Stomach (tissue), 9 donors: ENCODE results near the gene EYA2. TPM values are rescaled to one million over a fixed set of nuclear protein-coding genes. Genes with fewer than 3 reads are reported as not detected.

ENCODE experiments used
- DNase-seq, 2 donors: peaks; one replicate each; pipeline versions ENCODE4 v3.0.0 to v3.0.0-alpha.2; 2013 to 2019
- H3K27ac ChIP-seq, 5 donors: fragments of 200-600 bp in 4 of 5; sonication (generic) in 4 of 5; one replicate each; pipeline ENCODE4 v1.5.1; 2013 to 2019; ENCODE audit warnings: mild to moderate bottlenecking in 1 of 5, moderate library complexity in 1 of 5
- H3K27me3 ChIP-seq, 3 donors: fragments of 200-600 bp; sonication (generic); one replicate each; pipeline ENCODE4 v1.5.1; 2017 to 2019; ENCODE audit warnings: mixed run types in 1 of 3
- H3K36me3 ChIP-seq, 4 donors: fragments of 200-600 bp; sonication (generic); 1 replicate in 3 of 4; 2 replicates in 1 of 4; pipeline ENCODE4 v1.5.1; 2016 to 2019
- H3K4me1 ChIP-seq, 4 donors: fragments of 200-600 bp; sonication (generic); one replicate each; pipeline ENCODE4 v1.5.1; 2016 to 2019
- H3K4me3 ChIP-seq, 4 donors: fragments of 200-600 bp; sonication (generic) in 3 of 4; one replicate each; pipeline ENCODE4 v1.5.1; 2016 to 2019; ENCODE audit warnings: mild to moderate bottlenecking in 1 of 4
- H3K9me3 ChIP-seq, 4 donors: fragments of 200-600 bp; sonication (generic); one replicate each; pipeline ENCODE4 v1.5.1; 2016 to 2019
- CTCF ChIP-seq, 7 experiments: fragments of 450-650 bp in 4 of 7; fragments of 200-600 bp in 3 of 7; sonication (generic) in 3 of 7; IDR thresholded peaks; one replicate each; pipeline ENCODE4 v1.5.1; 2016 to 2019; ENCODE audit warnings: antibody characterized with exemption in 7 of 7, control low read depth in 2 of 7, mild to moderate bottlenecking in 1 of 7
- EP300 ChIP-seq: sonication (generic); formaldehyde crosslinking; IDR thresholded peaks from one replicate; pipeline ENCODE4 v1.6.1; 2017; ENCODE audit warnings: antibody characterized with exemption
- POLR2A ChIP-seq, 4 donors: fragments of 450-650 bp; IDR thresholded peaks; one replicate each; pipeline ENCODE4 v1.6.1; 2016; ENCODE audit warnings: antibody characterized with exemption in 4 of 4, control low read depth in 2 of 4, mild to moderate bottlenecking in 1 of 4, moderate library complexity in 1 of 4
- POLR2AphosphoS5 ChIP-seq, 3 donors: sonication (generic); formaldehyde crosslinking; IDR thresholded peaks; one replicate each; pipeline ENCODE4 v1.6.1; 2016; ENCODE audit warnings: antibody characterized with exemption in 3 of 3
- WGBS, 5 donors: extraction: QIAGEN DNeasy Blood & Tissue Kit in 3 of 5; methylation state at CpG; one replicate each; pipeline versions ENCODE4 v1.1.5 to v1.1.7; 2013 to 2018; 5-methylcytosine and 5-hydroxymethylcytosine counted together
- intact Hi-C: fragments of 100-400 bp; cut with DNase I; formaldehyde crosslinking; loops from one replicate; pipeline ENCODE4 v1.15.1; 2023; ENCODE audit warnings: low total_unique reads
- polyA plus RNA-seq, 3 donors: library from polyadenylated mRNA; stranded (reverse); fragments of 200-250 nt; gene quantifications; one replicate each; pipeline ENCODE4 v1.2.3, GENCODE V29; 2013
- total RNA-seq, 5 donors: library from RNA; depleted of rRNA; stranded (reverse); fragments of >200 nt; gene quantifications; one replicate each; pipeline versions ENCODE4 v1.1.0 to v1.2.3, GENCODE V29; 2014 to 2016
- donor health status: healthy with polysubstance abuse.
- donor health status: Bipolar disorder and iron deficiency.
- donor health status: healthy.

EYA2 gene
- total and polyA plus RNA-seq, 8 donors: 1.8 to 86.2 (median 5.5) TPM

GRCh38 chr20:47227576-47227975, 332.9 kb downstream of the EYA2 start:
- no peaks in the 10 kb centered on the region for H3K9me3 ChIP-seq
- no peaks in the 10 kb centered on the region for H3K4me1 ChIP-seq
- no peak overlapping the region for H3K4me3 ChIP-seq
- no peak for DNase-seq
- H3K27ac ChIP-seq: no peak overlapping the region
- intact Hi-C loops: no loop called here
- WGBS, 5 donors: 78 to 87% (median 81%) methylated on average over 9 of the region's 9 CpGs
- H3K36me3 ChIP-seq: peaks cover 67 to 100% (median 97%) of the 10 kb centered on the region in 4 donors
- H3K27me3 ChIP-seq: no peaks in the 10 kb centered on the region
- TF ChIP-seq POLR2A (IDR thresholded peaks at IDR 0.05) (no peak), POLR2AphosphoS5 (IDR thresholded peaks at IDR 0.05) (no peak), CTCF (IDR thresholded peaks at IDR 0.05) (no peak), EP300 (no peak)

- Histone ChIP-seq H3K4me1 (no peaks in the 10 kb centered on the region), H3K27me3 (no peaks in the 10 kb centered on the region), H3K4me3 (no peak overlapping the region), H3K27ac (no peak overlapping the region), H3K9me3 (no peaks in the 10 kb centered on the region), H3K36me3 (peaks cover 61 to 99% (median 96%) of the 10 kb centered on the region in 4 donors)
- intact Hi-C loops: no loop called here
- DNase-seq: no peak
- WGBS, 5 donors: 60 to 74% (median 71%) methylated on average over 5 of the region's 5 CpGs
- TF ChIP-seq EP300 (no peak), POLR2AphosphoS5 (IDR thresholded peaks at IDR 0.05) (no peak), POLR2A (IDR thresholded peaks at IDR 0.05) (no peak), CTCF (IDR thresholded peaks at IDR 0.05) (no peak)
Measured at GRCh38 chr20:47228654-47229053, 334.0 kb downstream of the EYA2 start.

GRCh38 chr20:47230811-47231256, 336.2 kb downstream of the EYA2 start:
- H3K4me1 ChIP-seq: no peaks in the 10 kb centered on the region
- TF ChIP-seq POLR2AphosphoS5 (IDR thresholded peaks at IDR 0.05) (no peak), EP300 (no peak), POLR2A (IDR thresholded peaks at IDR 0.05) (no peak), CTCF (IDR thresholded peaks at IDR 0.05) (no peak)
- WGBS, 5 donors: 97 to 98% (median 98%) methylated on average over 8 of the region's 8 CpGs
- H3K27me3 ChIP-seq: no peaks in the 10 kb centered on the region
- peaks cover 67 to 99% (median 96%) of the 10 kb centered on the region in 4 donors for H3K36me3 ChIP-seq
- H3K4me3 ChIP-seq: no peak overlapping the region
- no peak overlapping the region for H3K27ac ChIP-seq
- no peaks in the 10 kb centered on the region for H3K9me3 ChIP-seq
- DNase-seq: no peak
- intact Hi-C loops: no loop called here

- Histone ChIP-seq H3K4me3 (no peak overlapping the region), H3K27ac (no peak overlapping the region), H3K27me3 (no peaks in the 10 kb centered on the region), H3K9me3 (no peaks in the 10 kb centered on the region), H3K4me1 (no peaks in the 10 kb centered on the region), H3K36me3 (peaks cover 66 to 99% (median 96%) of the 10 kb centered on the region in 4 donors)
- WGBS, 5 donors: 83 to 91% (median 90%) methylated on average over 16 of the region's 16 CpGs
- intact Hi-C loops: no loop called here
- no peak for DNase-seq
- TF ChIP-seq EP300: no peak
- no peak for TF ChIP-seq POLR2AphosphoS5 (IDR thresholded peaks at IDR 0.05)
- no peak for TF ChIP-seq POLR2A (IDR thresholded peaks at IDR 0.05)
- no peak for TF ChIP-seq CTCF (IDR thresholded peaks at IDR 0.05)
Measured at GRCh38 chr20:47231382-47232039, 336.9 kb downstream of the EYA2 start.
